ENCODE data around the gene ADIPOR2. TPM values are rescaled to one million over a fixed set of nuclear protein-coding genes. Genes with fewer than 3 reads are reported as not detected.
"Not testable (repeated sequence)": the region's sequence is repeated elsewhere in the genome, so short reads cannot be mapped to it uniquely, and the experiment has no call there.

The ADIPOR2 gene
- total RNA-seq, 1 experiment from 2014 or later = 26.5 TPM

GRCh38 chr12:1726753-1727152, 35.9 kb downstream of the ADIPOR2 start:
- Histone ChIP-seq H3K9me2 (replicated peaks; ENCODE audit: low read length) (no peaks in the 10 kb centered on the region), H3K27ac (ENCODE audit: low read length) (no peak overlapping the region), H3K79me2 (ENCODE audit: low read length) (peaks cover 19% of the 10 kb centered on the region), H3K4me1 (ENCODE audit: insufficient read depth, low read length) (no peaks in the 10 kb centered on the region), H2AFZ (ENCODE audit: low read length) (no peak overlapping the region), H3K4me2 (ENCODE audit: low read length) (no peak overlapping the region), H4K20me1 (ENCODE audit: low read length) (0 out of 2 replicates have a peak, but pooled peaks cover 2% of the 10 kb centered on the region), H3K9ac (ENCODE audit: low read length) (no peak overlapping the region), H3K36me3 (ENCODE audit: low read depth, low read length) (no peaks in the 10 kb centered on the region), H3K9me3 (ENCODE audit: low read length) (no peaks in the 10 kb centered on the region), H3K27me3 (ENCODE audit: low read length) (no peaks in the 10 kb centered on the region), H3K4me3 (ENCODE audit: low read length) (no peak overlapping the region), H3F3A (ENCODE audit: low read length, unreplicated experiment) (no peaks in the 10 kb centered on the region)
- ChIA-PET CTCF (no interaction called here), POLR2A (ENCODE audit: unreplicated experiment) (no interaction called here)
- TF ChIP-seq EZH2 (IDR thresholded peaks at IDR 0.05; ENCODE audit: low read length, unreplicated experiment) (no peak), CTCF (conservative IDR thresholded peaks at IDR 0.05; ENCODE audit: low read depth, low read length) (no peak), EZH2phosphoT487 (IDR thresholded peaks at IDR 0.05; ENCODE audit: borderline replicate concordance, low read length) (no peak)
- no TSS peak for BruUV-seq (replicated peaks)
- no peak for DNase-seq
- no peak for ATAC-seq
- intact Hi-C loops (cut with micrococcal nuclease) = no loop called here

GRCh38 chr12:1728824-1729223, 38.0 kb downstream of the ADIPOR2 start:
- Histone ChIP-seq H3K9me3 (ENCODE audit: low read length) (no peaks in the 10 kb centered on the region), H3F3A (ENCODE audit: low read length, unreplicated experiment) (no peaks in the 10 kb centered on the region), H3K9ac (ENCODE audit: low read length) (no peak overlapping the region), H3K27ac (ENCODE audit: low read length) (no peak overlapping the region), H2AFZ (ENCODE audit: low read length) (no peak overlapping the region), H3K9me2 (replicated peaks; ENCODE audit: low read length) (no peaks in the 10 kb centered on the region), H3K4me1 (ENCODE audit: insufficient read depth, low read length) (no peaks in the 10 kb centered on the region), H3K4me2 (ENCODE audit: low read length) (no peak overlapping the region), H3K79me2 (ENCODE audit: low read length) (peaks cover 14% of the 10 kb centered on the region; the same call in 1 of the 2 replicates), H3K4me3 (ENCODE audit: low read length) (no peak overlapping the region), H3K36me3 (ENCODE audit: low read depth, low read length) (no peaks in the 10 kb centered on the region), H3K27me3 (ENCODE audit: low read length) (no peaks in the 10 kb centered on the region), H4K20me1 (ENCODE audit: low read length) (no peaks in the 10 kb centered on the region)
- BruUV-seq (replicated peaks) = no TSS peak
- TF ChIP-seq CTCF (conservative IDR thresholded peaks at IDR 0.05; ENCODE audit: low read depth, low read length) = no peak
- no peak for TF ChIP-seq EZH2phosphoT487 (IDR thresholded peaks at IDR 0.05; ENCODE audit: borderline replicate concordance, low read length)
- TF ChIP-seq EZH2 (IDR thresholded peaks at IDR 0.05; ENCODE audit: low read length, unreplicated experiment) = no peak
- ATAC-seq (no peak), DNase-seq (no peak)
- ChIA-PET POLR2A (ENCODE audit: unreplicated experiment) (no interaction called here), CTCF (no interaction called here)
- intact Hi-C loops (cut with micrococcal nuclease) = no loop called here

DNA sequence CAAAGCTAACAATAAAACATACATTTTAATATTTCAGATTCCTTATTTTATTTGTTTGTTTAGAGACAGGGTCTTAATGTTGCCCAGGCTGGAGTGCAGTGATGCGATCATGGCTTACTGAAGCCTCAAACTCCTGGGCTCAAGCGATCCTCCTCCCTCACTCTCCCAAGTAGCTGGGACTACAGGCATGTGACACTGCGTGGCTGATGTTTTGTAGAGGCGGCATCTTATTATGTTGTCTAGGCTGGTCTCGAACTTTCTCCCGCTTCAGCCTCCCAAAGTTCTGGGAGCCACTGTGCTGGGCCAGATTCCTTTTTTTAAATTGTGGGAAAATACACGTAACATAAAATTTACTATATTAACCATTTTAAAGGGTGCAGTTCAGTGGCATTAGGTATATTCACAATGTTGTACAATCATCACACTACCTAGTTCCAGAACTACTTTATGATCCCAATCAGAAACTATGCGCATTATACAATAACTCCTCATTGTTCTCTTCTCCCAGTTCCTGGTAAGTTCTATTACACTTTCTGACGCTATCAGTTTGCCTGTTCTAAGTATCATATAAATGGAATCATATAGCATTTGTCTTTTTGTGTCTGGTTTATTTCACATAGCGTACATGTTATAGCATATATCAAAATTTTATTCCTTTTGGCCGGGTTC, 40.3 kb downstream of the ADIPOR2 start:
- Histone ChIP-seq H3K4me1 (ENCODE audit: insufficient read depth, low read length) (no peaks in the 10 kb centered on the region), H2AFZ (ENCODE audit: low read length) (no peak overlapping the region), H3K4me3 (ENCODE audit: low read length) (no peak overlapping the region), H3K9ac (ENCODE audit: low read length) (no peak overlapping the region), H3K9me2 (replicated peaks; ENCODE audit: low read length) (no peaks in the 10 kb centered on the region), H3K79me2 (ENCODE audit: low read length) (peaks cover 14% of the 10 kb centered on the region; the same call in 1 of the 2 replicates), H3K27ac (ENCODE audit: low read length) (no peak overlapping the region), H4K20me1 (ENCODE audit: low read length) (no peaks in the 10 kb centered on the region), H3K9me3 (ENCODE audit: low read length) (no peaks in the 10 kb centered on the region), H3K4me2 (ENCODE audit: low read length) (no peak overlapping the region), H3K36me3 (ENCODE audit: low read depth, low read length) (no peaks in the 10 kb centered on the region), H3F3A (ENCODE audit: low read length, unreplicated experiment) (no peaks in the 10 kb centered on the region), H3K27me3 (ENCODE audit: low read length) (no peaks in the 10 kb centered on the region)
- TF ChIP-seq CTCF (conservative IDR thresholded peaks at IDR 0.05; ENCODE audit: low read depth, low read length) (no peak), EZH2 (IDR thresholded peaks at IDR 0.05; ENCODE audit: low read length, unreplicated experiment) (no peak), EZH2phosphoT487 (IDR thresholded peaks at IDR 0.05; ENCODE audit: borderline replicate concordance, low read length) (no peak)
- no TSS peak for BruUV-seq (replicated peaks)
- intact Hi-C loops (cut with micrococcal nuclease) = no loop called here
- ATAC-seq = no peak
- POLR2A ChIA-PET (ENCODE audit: unreplicated experiment) = no interaction called here
- no peak for DNase-seq
- CTCF ChIA-PET = no interaction called here

DNA sequence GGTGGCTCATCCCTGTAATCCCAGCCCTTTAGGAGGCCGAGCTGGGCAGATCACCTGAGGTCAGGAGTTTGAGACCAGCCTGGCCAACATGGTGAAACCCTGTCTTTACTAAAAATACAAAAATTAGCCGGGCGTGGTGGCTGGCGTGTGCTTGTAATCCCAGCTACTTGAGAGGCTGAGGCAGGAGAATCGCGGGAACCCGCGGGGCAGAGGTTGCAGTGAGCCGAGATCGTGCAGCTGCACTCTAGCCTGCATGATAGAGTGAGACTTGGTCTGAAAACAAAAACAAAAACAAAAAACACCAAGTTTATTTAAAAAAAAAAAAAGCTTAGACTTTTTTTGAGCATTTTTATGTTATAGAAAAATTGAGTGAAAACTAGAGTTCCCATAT, 40.8 kb downstream of the ADIPOR2 start:
- H3K36me3 ChIP-seq (ENCODE audit: low read depth, low read length); DNase-seq; H4K20me1 ChIP-seq (ENCODE audit: low read length); intact Hi-C loops (cut with micrococcal nuclease); H3K9me2 ChIP-seq (replicated peaks; ENCODE audit: low read length); BruUV-seq (replicated peaks); H3F3A ChIP-seq (ENCODE audit: low read length, unreplicated experiment); H3K27ac ChIP-seq (ENCODE audit: low read length); H3K4me2 ChIP-seq (ENCODE audit: low read length); H3K27me3 ChIP-seq (ENCODE audit: low read length); H3K9me3 ChIP-seq (ENCODE audit: low read length); H3K9ac ChIP-seq (ENCODE audit: low read length); H3K4me3 ChIP-seq (ENCODE audit: low read length); H2AFZ ChIP-seq (ENCODE audit: low read length); ATAC-seq; CTCF ChIA-PET; H3K4me1 ChIP-seq (ENCODE audit: insufficient read depth, low read length); POLR2A ChIA-PET (ENCODE audit: unreplicated experiment): not testable (repeated sequence)
- H3K79me2 ChIP-seq (ENCODE audit: low read length) = peaks cover 12% of the 10 kb centered on the region

Measured in PC-3 (cell line).